ENCODE measurements around the gene ZNRF4.

- TF ChIP-seq CTCF (IDR thresholded peaks at IDR 0.05; ENCODE audit: low read length): no peak
- TF ChIP-seq EZH2phosphoT487 (IDR thresholded peaks at IDR 0.05; ENCODE audit: low read length): no peak
Measured at GRCh38 chr19:5452594-5453565, 2.3 kb upstream of the ZNRF4 start.

Measured in MM.1S (cell line).